Psoas muscle (tissue), 8 donors: ENCODE results near the gene RBKS. TPM values are rescaled to one million over a fixed set of nuclear protein-coding genes. Genes with fewer than 3 reads are reported as not detected.
"Not testable (repeated sequence)": the region's sequence is repeated elsewhere in the genome, so short reads cannot be mapped to it uniquely, and the experiment has no call there.

Source experiments
- ATAC-seq, 4 donors: fragments of 200-7000 bp; cut with Tn5 transposase; one replicate each; pipeline ENCODE4 v1.9.1; 2020; ENCODE audit warnings: moderate library complexity in 3 of 4, mild to moderate bottlenecking in 2 of 4
- DNase-seq, 2 donors: peaks; one replicate each; pipeline ENCODE4 v3.0.0-alpha.2; 2020
- H3K27ac ChIP-seq: fragments of 200-600 bp; one replicate; pipeline ENCODE4 v1.8.0; 2022
- H3K27me3 ChIP-seq, 3 donors: fragments of 200-600 bp in 1 of 3; one replicate each; pipeline versions ENCODE4 v1.6.1 to v1.8.0; 2013 to 2022; ENCODE audit warnings: low read length in 2 of 3, mild to moderate bottlenecking in 2 of 3, moderate library complexity in 1 of 3; ENCODE audit not compliant: insufficient read depth in 3 of 3
- H3K36me3 ChIP-seq, 2 donors: fragments of 200-600 bp in 1 of 2; one replicate each; pipeline versions ENCODE4 v1.6.1 to v1.8.0; 2013 to 2022; ENCODE audit warnings: low read depth in 1 of 2, mild to moderate bottlenecking in 1 of 2, moderate library complexity in 1 of 2; ENCODE audit not compliant: insufficient read depth in 1 of 2
- H3K4me1 ChIP-seq: fragments of 200-600 bp; one replicate; pipeline ENCODE4 v1.8.0; 2022
- H3K4me3 ChIP-seq: fragments of 200-600 bp; one replicate; pipeline ENCODE4 v1.8.0; 2022; ENCODE audit warnings: mild to moderate bottlenecking
- H3K9me3 ChIP-seq: fragments of 200-600 bp; one replicate; pipeline ENCODE4 v1.8.0; 2022
- CTCF ChIP-seq: fragments of 200-600 bp; IDR thresholded peaks from one replicate; pipeline ENCODE4 v1.8.0; 2022; ENCODE audit warnings: antibody characterized with exemption
- WGBS, 3 donors: extraction: QIAGEN DNeasy Blood & Tissue Kit; methylation state at CpG; one replicate each; pipeline versions ENCODE4 v1.1.6 to v1.1.7; 2013; 5-methylcytosine and 5-hydroxymethylcytosine counted together
- intact Hi-C, 2 donors: fragments of 100-400 bp; cut with DNase I; formaldehyde crosslinking; loops; one replicate each; pipeline versions ENCODE4 v1.11.0 to v1.14.2; 2022
- polyA plus RNA-seq, 3 donors: library from polyadenylated mRNA; stranded (reverse); fragments of 200-250 nt; gene quantifications; one replicate each; pipeline ENCODE4 v1.2.3, GENCODE V29; 2013
- total RNA-seq, 4 donors: library from RNA; stranded (reverse); fragmentation: NEBNext Ultra II Directional in 2 of 4; extraction: Animal tissue kit (Norgen Biotek cat#: 25700) in 2 of 4; gene quantifications; one replicate each; pipeline versions ENCODE4 v1.2.1 to v1.2.4, GENCODE V29; 2021 to 2023
- donor health status: healthy with polysubstance abuse.
- donor health status: DM: no; HTN: no; CAD: no; lungs with moderate emphysema.
- donor health status: Bipolar disorder and iron deficiency.
- donor health status: healthy.
- donor health status: DM: yes; HTN: yes; CAD: no.
- donor health status: DM: no; HTN: no; CAD: no.
- donor health status: DM: no; HTN: no; CAD: no.
- donor health status: DM: yes; HTN: yes; CAD: no.

The RBKS gene
- total and polyA plus RNA-seq, 7 donors = 3.5 to 7.3 (median 4.1) TPM

GRCh38 chr2:27885661-27886060, 4.5 kb downstream of the RBKS start:
- 63 to 83% (median 71%) methylated on average over 1 of the region's 1 CpG for WGBS, 3 donors
- TF ChIP-seq CTCF = no peak
- H3K36me3 ChIP-seq = no peaks in the 10 kb centered on the region
- ATAC-seq (no peak), DNase-seq (no peak)
- H3K27me3 ChIP-seq = no peaks in the 10 kb centered on the region
- H3K9me3 ChIP-seq = no peaks in the 10 kb centered on the region
- intact Hi-C loops = loop anchor here in 1 of 2 donors (5.0 kb wide), 1 partner anchor 38 kb away; no protein-coding TSS in a partner anchor
- H3K27ac ChIP-seq = no peak overlapping the region
- H3K4me1 ChIP-seq = peaks cover 17% of the 10 kb centered on the region
- no peak overlapping the region for H3K4me3 ChIP-seq

GRCh38 chr2:27885234-27885633, 5.0 kb downstream of the RBKS start:
- Histone ChIP-seq H3K27ac (no peak overlapping the region), H3K9me3 (no peaks in the 10 kb centered on the region), H3K4me3 (no peak overlapping the region), H3K4me1 (peaks cover 17% of the 10 kb centered on the region), H3K27me3 (no peaks in the 10 kb centered on the region), H3K36me3 (no peaks in the 10 kb centered on the region)
- ATAC-seq (no peak), DNase-seq (no peak)
- WGBS, 3 donors = 88 to 91% (median 90%) methylated on average over 1 of the region's 1 CpG
- intact Hi-C loops = loop anchor here in 1 of 2 donors (5.0 kb wide), 1 partner anchor 38 kb away; no protein-coding TSS in a partner anchor
- no peak for TF ChIP-seq CTCF

GRCh38 chr2:27884601-27885000, 5.6 kb downstream of the RBKS start:
- H3K27ac ChIP-seq = no peak overlapping the region
- H3K4me3 ChIP-seq = no peak overlapping the region
- intact Hi-C loops = no loop called here
- peaks cover 17% of the 10 kb centered on the region for H3K4me1 ChIP-seq
- no peak for ATAC-seq
- 22 to 28% (median 28%) methylated on average over 2 of the region's 2 CpGs for WGBS, 3 donors
- no peaks in the 10 kb centered on the region for H3K36me3 ChIP-seq
- H3K27me3 ChIP-seq = no peaks in the 10 kb centered on the region
- no peaks in the 10 kb centered on the region for H3K9me3 ChIP-seq
- no peak for DNase-seq
- TF ChIP-seq CTCF = no peak

- H3K4me3 ChIP-seq, ATAC-seq, H3K36me3 ChIP-seq, intact Hi-C loops, H3K27ac ChIP-seq, H3K27me3 ChIP-seq, H3K4me1 ChIP-seq, DNase-seq, H3K9me3 ChIP-seq: not testable (repeated sequence)
- WGBS, 3 donors = 94 to 98% (median 95%) methylated on average over 1 of the region's 1 CpG
These were observed 7.6 kb downstream of the RBKS start for GRCh38 chr2:27882584-27882922.

- 90 to 96% (median 95%) methylated on average over 4 of the region's 4 CpGs for WGBS, 3 donors
- H3K27me3 ChIP-seq = not testable (repeated sequence)
These were observed 8.2 kb downstream of the RBKS start for GRCh38 chr2:27881815-27882583.

More at GRCh38 chr2:27881815-27882583, 8.2 kb downstream of the RBKS start:
- intact Hi-C loops, H3K27ac ChIP-seq, H3K36me3 ChIP-seq, H3K4me1 ChIP-seq, ATAC-seq, DNase-seq, H3K9me3 ChIP-seq, H3K4me3 ChIP-seq: not testable (repeated sequence)
